ENCODE measurements around the gene MCTP1. TPM values are rescaled to one million over a fixed set of nuclear protein-coding genes. Genes with fewer than 3 reads are reported as not detected.

MCTP1 gene
- total RNA-seq, 1 donor from 2014 or later, result 7.8 TPM

DNA sequence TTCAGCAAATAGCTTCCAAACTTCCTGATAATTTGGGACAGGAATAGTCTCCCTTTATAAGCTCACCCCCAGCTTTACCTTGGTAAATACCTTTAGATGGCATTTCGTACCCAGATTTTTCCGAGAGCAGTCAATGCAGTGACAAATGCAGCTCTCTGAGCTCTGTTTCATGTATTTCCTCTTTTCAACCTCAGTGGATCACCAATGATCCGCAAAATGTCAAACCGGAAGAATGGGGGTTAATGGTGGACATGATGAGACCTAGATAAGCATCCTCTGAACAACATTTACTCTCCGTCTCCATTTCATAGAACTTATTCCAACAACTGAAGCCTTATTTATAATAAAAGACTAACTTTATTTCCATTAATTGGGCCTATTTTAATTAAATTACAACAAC is 227.3 kb downstream of the MCTP1 start:
- Histone ChIP-seq H3K4me1 (no peaks in the 10 kb centered on the region), H3K27ac (replicated peaks) (no peak overlapping the region), H3K27me3 (ENCODE audit: low read depth) (no peaks in the 10 kb centered on the region), H3K36me3 (no peaks in the 10 kb centered on the region), H3K4me3 (no peak overlapping the region), H3K9me3 (replicated peaks) (no peaks in the 10 kb centered on the region)
- TF ChIP-seq CTCF (IDR thresholded peaks at IDR 0.05; ENCODE audit: borderline replicate concordance), result no peak
- intact Hi-C loops (cut with micrococcal nuclease), result no loop called here
- DNase-seq, result no peak

GRCh38 chr5:95053253-95053652 is 231.6 kb downstream of the MCTP1 start:
- no peaks in the 10 kb centered on the region for H3K4me1 ChIP-seq
- TF ChIP-seq CTCF (IDR thresholded peaks at IDR 0.05; ENCODE audit: borderline replicate concordance), result no peak
- H3K36me3 ChIP-seq, result no peaks in the 10 kb centered on the region
- no peak for DNase-seq
- H3K27me3 ChIP-seq (ENCODE audit: low read depth), result no peaks in the 10 kb centered on the region
- no peaks in the 10 kb centered on the region for H3K9me3 ChIP-seq (replicated peaks)
- no peak overlapping the region for H3K27ac ChIP-seq (replicated peaks)
- H3K4me3 ChIP-seq, result no peak overlapping the region
- intact Hi-C loops (cut with micrococcal nuclease), result no loop called here

DNA sequence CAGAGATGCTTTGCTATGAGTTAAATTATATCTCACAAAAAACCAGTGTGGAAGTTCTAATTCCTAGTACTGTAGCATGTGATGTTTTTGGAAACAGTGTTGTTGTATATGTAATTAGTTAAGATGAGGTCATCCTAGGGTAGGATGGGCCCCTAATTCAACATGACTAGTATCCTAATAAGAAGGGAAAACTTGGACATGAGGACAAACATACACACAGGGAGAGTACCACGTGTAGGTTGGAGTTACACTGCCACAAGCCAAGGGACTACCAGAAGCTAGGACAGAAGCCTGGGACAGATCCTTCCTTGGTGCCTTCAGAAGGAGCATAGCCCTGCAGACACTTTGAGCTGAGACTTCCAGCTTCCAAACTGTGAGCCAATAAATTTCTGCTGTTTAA is 234.2 kb downstream of the MCTP1 start:
- Histone ChIP-seq H3K9me3 (replicated peaks) (no peaks in the 10 kb centered on the region), H3K27ac (replicated peaks) (no peak overlapping the region), H3K4me3 (no peak overlapping the region), H3K4me1 (peaks cover 2% of the 10 kb centered on the region), H3K27me3 (ENCODE audit: low read depth) (no peaks in the 10 kb centered on the region), H3K36me3 (no peaks in the 10 kb centered on the region)
- intact Hi-C loops (cut with micrococcal nuclease), result no loop called here
- no peak for TF ChIP-seq CTCF (IDR thresholded peaks at IDR 0.05; ENCODE audit: borderline replicate concordance)
- no peak for DNase-seq

- intact Hi-C loops (cut with micrococcal nuclease), result no loop called here
- Histone ChIP-seq H3K27ac (replicated peaks) (peak overlapping the region; percentile 15), H3K4me1 (peaks cover 6% of the 10 kb centered on the region), H3K9me3 (replicated peaks) (no peaks in the 10 kb centered on the region), H3K36me3 (no peaks in the 10 kb centered on the region), H3K4me3 (no peak overlapping the region), H3K27me3 (ENCODE audit: low read depth) (no peaks in the 10 kb centered on the region)
- no peak for TF ChIP-seq CTCF (IDR thresholded peaks at IDR 0.05; ENCODE audit: borderline replicate concordance)
- DNase-seq, result no peak
Observed at GRCh38 chr5:95048628-95049027, 236.3 kb downstream of the MCTP1 start.

- H3K4me3 ChIP-seq, result no peak overlapping the region
- no peaks in the 10 kb centered on the region for H3K27me3 ChIP-seq (ENCODE audit: low read depth)
- peaks cover 16% of the 10 kb centered on the region for H3K4me1 ChIP-seq
- intact Hi-C loops (cut with micrococcal nuclease), result no loop called here
- no peak for TF ChIP-seq CTCF (IDR thresholded peaks at IDR 0.05; ENCODE audit: borderline replicate concordance)
- peaks cover 6% of the 10 kb centered on the region for H3K9me3 ChIP-seq (replicated peaks)
- H3K27ac ChIP-seq (replicated peaks), result no peak overlapping the region
- no peaks in the 10 kb centered on the region for H3K36me3 ChIP-seq
- no peak for DNase-seq
Observed at GRCh38 chr5:95045181-95045965, 239.5 kb downstream of the MCTP1 start.

Data from left ventricle myocardium inferior (tissue), 1 donor.